HG02678 (cell line): ENCODE data around the gene PDSS2.
"Not testable (repeated sequence)": the region's sequence is repeated elsewhere in the genome, so short reads cannot be mapped to it uniquely, and the experiment has no call there.

Experiments used
- ATAC-seq: cut with Tn5 transposase; IDR thresholded peaks from one replicate; pipeline ENCODE4 v1.9.1; 2021; ENCODE audit warnings: mild to moderate bottlenecking, moderate library complexity; ENCODE audit not compliant: unreplicated experiment

PDSS2 gene

DNA sequence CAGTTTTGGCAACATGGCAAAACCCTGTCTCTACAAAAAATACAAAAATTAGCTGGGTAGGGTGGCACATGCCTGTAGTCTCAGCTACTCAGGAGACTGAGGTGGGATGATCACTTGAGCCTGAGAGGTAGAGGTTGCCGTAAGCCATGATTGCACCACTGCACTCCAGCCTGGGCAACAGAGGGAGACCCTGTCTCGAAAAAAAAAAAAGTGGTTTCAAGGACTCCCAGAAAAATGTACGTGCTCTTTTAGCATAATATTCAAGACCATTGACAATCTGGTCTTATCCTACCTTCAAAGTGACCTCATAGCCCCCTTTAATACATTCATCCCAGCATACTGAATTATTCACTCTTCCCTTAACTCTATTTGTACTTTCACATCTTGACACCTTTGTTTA, 16.0 kb upstream of the PDSS2 start:
- ATAC-seq, result not testable (repeated sequence)

DNA sequence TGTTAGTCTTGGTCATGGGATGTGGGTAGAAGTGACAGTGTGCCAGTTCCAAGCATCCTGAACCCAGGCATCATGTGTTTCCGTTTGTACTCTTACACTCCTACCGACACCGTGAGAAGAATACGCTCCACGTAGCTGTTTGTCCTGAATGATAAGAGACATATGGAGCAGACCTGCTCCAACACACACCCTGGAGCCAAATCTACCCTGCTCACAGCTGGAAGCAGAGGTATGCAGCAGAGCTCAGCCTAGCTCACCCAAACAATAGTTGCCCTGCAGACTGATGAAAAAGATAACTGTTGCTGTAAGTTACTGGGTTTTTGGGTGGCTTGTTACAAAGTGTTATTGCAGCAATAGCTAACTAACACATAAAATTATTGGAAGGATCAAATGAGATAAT, 14.3 kb upstream of the PDSS2 start:
- ATAC-seq, result no peak

- ATAC-seq, result no peak
Measured at GRCh38 chr6:107470364-107470763, 11.0 kb upstream of the PDSS2 start.

DNA sequence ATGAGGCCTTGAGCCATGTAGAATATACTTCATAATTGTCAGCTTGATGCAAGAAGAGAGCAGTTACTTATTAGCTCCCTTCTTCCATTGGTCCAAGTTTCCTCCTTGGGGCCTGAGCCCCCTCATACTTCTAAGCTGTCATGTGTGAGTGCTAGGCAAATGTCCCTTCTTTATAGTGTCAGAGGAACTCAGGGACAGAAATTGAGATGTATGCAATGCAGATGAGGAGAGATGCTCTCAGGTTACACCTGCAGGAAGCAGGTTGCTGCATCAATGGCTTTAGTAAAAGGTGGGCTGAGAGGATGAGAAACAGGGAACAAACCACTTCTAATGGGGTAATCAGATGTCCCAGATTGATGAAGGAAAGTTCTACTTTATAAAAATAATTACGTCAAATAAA, 6.7 kb upstream of the PDSS2 start:
- no peak for ATAC-seq

DNA sequence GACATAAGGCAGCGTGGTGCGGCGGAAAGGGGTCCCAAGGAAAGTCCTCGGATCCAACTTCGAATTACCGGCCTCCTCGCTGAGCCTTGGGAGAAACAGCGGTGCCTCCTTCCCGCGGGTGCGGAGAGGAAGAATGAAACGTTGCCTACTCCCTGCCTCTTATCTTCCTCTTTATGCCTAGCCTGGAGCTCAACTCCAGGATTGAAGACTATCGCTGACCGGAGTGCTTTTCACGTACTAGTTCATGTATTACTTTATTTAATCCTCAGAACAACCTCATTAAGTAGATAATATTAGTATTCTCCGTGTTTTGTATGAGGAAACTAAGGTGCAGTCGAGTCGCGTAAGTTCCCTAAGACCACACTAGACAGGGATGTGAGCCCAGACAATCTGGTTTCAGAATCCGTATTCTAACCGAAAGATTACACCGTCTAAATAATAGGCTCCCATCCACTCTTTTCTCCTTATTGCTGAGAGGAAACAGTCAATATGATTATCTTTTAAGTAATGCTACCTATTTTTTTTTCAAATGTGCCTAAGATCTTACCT, 793 bp upstream of the PDSS2 start:
- no peak for ATAC-seq

- peak; percentile 29 for ATAC-seq
Measured at GRCh38 chr6:107458672-107459282, 587 bp downstream of the PDSS2 start.

DNA sequence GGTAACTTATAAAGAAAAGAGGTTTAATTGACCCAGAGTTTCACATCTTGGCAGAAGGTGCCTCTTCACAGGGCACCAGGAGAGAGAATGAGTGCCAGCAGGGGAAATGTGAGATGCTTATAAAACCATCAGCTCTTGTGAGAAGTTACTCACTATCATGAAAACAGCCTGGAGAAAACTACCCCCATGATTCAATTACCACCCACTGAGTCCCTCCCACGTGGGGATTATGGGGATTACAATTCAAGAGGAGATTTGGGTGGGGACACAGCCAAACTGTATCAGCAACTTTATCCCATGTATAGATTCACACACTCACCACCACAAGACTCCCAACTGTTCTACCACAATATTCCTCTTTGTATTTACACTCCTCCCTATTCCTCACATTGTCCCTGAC, 10.6 kb downstream of the PDSS2 start:
- no peak for ATAC-seq

GRCh38 chr6:107447663-107448216, 11.6 kb downstream of the PDSS2 start:
- no peak for ATAC-seq

DNA sequence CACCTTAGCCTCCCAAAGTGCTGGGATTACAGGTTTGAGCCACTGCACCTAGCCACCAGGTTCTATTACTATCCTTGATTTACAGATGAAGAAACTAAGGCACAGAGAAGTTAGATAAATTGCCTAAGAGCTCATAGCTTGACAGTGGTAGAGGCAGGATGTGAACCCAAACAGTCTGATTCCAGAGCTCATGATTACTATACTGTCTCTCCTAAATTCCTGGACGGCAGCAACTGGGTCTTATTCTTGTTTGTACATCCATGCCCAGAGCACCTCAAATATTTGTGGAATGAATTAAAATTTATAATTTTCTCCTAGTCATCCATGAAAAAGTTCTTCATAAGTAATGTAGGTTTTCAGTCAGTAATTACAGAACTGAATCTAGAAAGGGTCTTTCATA, 15.1 kb downstream of the PDSS2 start:
- ATAC-seq, result no peak

DNA sequence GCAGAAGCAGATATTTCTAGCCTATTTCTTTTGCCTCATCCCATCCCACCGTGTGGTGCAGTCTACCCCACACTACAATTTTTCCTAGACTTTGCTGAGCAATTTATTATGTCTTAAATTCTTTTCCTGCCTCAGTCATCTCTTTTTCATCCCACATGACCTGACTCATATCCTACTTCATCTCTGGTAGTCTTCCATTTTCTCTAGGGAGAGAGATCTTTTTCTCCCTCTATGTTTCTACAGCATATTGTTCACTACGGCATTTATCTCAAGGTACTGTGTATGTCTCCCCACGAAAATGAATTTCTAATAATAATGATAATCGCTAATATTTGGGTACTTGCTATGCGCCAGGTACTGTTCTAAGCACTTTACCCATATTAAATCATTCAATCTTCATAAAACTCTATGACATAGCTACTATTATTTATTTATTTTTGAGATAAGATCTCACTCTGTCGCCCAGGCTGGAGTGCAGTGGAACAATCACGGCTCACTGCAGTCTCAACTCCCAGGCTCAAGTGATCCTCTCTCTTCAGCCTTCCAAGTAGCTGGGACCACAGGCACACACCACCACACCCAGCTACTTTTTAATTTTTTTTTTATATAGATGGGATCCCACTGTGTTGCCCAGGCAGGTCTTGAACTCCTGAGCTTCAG, 15.6 kb downstream of the PDSS2 start:
- ATAC-seq, result no peak

DNA sequence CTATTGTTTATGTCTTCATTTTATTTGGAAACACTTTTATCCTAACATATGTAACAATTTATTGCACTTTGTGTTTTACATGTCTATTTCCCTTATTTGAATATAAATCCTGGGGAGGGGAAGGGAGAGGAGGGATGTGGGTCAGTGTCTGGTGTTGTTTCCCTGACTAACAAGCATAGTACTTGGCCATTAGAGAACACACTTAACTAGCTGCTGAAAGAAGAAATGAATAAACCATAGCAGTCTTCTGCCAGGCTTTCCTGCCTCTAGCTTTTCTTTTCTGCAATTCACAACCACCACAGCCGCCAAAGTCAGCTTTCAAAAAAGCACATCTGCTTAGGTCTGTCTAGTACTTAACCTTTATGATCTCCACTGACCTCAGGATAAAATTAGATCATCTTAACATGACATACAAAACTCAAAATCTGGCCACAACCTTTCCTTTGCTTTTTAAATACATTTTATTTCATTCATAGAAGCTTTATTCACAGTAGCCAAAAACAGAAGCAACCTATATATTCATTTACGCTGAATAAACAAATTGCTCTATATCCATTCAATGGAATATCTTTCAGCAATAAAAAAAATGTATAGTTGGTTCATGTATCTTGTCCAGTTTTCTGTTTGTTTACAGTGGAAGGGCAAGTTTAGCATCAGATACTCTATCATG, 16.3 kb downstream of the PDSS2 start:
- ATAC-seq, result no peak

DNA sequence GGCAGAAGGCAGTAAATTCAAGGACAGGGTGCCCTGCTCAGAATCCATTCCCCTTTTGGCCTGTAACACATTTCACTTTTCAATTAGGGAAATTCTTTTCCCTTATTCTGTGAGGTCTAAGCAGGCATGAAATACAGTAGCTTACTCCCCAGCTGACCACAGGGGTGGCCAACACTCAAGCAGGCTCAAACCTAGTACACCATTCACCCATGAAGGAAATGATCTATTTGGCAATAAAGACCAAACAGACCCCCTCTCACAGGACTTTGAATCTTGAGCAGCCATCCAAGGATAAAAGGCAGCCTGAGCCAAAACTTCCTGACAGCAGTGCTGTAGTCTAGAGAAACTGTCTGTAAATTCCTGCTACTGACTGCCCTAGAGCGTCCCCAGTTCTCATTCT, 17.7 kb downstream of the PDSS2 start:
- ATAC-seq, result no peak

- no peak for ATAC-seq
Measured at GRCh38 chr6:107440936-107441335, 18.4 kb downstream of the PDSS2 start.

DNA sequence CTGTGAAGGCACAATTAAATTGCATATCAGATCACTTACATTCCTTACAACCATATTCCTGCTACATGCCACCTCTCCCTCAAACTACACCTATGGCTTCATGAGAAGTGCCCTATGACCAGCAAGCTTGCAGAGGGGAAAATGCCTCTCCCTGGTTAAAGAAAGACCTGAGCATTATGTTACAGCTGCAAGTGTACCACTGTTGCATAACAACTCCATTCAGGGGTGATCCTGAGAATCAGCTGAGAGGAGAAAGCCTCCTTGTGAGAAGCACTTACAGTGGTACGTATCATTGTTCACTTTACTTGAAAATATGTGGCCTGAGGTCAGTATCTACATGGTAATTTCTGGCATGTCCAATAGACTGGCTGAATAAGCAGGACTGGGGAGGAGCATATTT, 20.0 kb downstream of the PDSS2 start:
- no peak for ATAC-seq

- ATAC-seq, result no peak
Measured at GRCh38 chr6:107437691-107438090, 21.7 kb downstream of the PDSS2 start.

- no peak for ATAC-seq
Measured at GRCh38 chr6:107436881-107437280, 22.5 kb downstream of the PDSS2 start.

DNA sequence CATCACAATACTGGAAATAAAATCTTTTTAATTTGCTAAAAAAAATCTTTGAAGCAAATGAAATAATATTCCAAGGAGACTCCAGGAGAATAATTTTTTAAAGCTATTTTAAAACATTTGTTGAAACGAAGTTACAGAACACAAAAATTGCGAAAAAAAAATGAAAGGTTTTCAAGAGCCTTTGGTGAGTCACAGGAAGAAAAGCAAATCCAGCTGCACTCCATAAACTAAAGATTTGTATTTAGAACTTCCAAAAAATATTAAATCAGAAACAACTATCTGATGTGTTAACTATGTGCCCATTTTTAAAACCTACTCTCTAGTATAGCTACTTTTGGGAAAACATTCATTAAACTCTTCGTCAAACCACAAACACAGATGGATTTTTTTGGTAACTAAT, 23.6 kb downstream of the PDSS2 start:
- ATAC-seq, result no peak

DNA sequence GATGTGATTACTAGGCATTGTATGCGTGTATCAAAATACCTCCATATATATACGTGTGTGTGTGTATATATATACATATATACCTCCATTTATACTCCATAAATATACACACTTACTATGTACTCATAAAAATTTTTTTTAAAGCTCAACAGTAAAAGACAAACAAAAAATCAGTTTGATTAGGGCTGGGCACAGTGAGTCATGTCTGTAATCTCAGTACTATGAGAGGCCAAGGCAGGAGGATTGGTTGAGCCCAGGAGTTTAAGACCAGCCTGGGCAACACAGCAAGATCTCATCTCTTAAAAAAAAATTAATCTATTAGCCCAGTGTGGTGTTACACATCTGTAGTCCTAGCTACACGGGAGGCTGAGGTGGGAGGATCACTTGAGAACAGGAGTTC, 24.6 kb downstream of the PDSS2 start:
- ATAC-seq, result no peak

DNA sequence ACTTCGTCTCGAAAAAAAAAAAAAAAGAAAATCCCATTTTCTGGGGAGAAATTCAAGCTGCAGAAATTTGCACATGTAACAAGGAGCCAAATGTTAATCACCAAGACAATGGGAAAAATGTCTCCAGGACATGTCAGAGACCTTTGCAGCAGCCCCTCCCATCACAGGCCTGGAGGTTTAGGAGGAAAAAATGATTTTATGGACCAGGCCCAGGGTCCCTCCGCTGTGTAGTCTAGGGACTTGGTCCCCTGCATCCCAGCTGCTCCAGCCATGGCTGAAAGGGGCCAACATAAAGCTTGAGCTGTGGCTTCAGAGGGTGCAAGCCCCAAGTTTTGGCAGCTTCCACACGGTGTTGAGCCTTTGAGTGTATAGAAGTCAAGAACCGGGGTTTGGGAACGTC, 33.4 kb downstream of the PDSS2 start:
- ATAC-seq, result not testable (repeated sequence)

- no peak for ATAC-seq
Measured at GRCh38 chr6:107423474-107423990, 35.8 kb downstream of the PDSS2 start.

DNA sequence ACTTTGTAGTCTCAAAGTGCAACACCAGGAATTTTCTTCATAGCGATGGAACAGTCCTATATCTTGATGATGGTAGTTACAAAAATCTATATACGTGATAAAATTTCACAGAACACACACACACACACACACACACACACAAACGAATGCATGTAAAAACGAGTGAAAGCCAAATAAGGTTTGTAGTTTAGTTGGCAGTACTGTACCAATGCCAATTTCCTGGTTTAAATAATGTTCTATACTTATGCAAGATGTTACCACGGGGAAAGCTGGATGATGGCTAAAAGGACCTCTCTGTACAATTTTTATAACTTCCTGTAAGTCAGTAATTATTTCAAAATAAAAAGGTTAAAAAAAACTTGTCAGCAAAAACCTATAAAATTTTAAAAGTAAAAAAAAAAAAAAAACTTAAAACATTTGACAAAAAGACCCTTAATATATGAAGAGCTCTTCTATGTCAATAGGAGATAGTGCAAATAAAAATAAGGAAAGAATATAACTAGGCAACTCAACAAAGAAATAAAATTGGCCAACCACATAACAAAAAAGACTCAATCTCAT, 37.6 kb downstream of the PDSS2 start:
- no peak for ATAC-seq
